Activated CD4-positive, alpha-beta T cell treated with anti-CD3 and anti-CD28 coated beads for 1 hour (primary cell): ENCODE measurements around the gene SOCS7.

ENCODE experiments used
- DNase-seq: peaks from one replicate; pipeline ENCODE4 v3.0.0-alpha.2; 2020

Gene SOCS7, protein sequence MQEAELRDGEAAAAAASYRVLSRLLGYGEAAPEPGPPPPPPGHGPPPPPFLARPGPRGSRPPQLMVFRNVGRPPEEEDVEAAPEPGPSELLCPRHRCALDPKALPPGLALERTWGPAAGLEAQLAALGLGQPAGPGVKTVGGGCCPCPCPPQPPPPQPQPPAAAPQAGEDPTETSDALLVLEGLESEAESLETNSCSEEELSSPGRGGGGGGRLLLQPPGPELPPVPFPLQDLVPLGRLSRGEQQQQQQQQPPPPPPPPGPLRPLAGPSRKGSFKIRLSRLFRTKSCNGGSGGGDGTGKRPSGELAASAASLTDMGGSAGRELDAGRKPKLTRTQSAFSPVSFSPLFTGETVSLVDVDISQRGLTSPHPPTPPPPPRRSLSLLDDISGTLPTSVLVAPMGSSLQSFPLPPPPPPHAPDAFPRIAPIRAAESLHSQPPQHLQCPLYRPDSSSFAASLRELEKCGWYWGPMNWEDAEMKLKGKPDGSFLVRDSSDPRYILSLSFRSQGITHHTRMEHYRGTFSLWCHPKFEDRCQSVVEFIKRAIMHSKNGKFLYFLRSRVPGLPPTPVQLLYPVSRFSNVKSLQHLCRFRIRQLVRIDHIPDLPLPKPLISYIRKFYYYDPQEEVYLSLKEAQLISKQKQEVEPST

DNA sequence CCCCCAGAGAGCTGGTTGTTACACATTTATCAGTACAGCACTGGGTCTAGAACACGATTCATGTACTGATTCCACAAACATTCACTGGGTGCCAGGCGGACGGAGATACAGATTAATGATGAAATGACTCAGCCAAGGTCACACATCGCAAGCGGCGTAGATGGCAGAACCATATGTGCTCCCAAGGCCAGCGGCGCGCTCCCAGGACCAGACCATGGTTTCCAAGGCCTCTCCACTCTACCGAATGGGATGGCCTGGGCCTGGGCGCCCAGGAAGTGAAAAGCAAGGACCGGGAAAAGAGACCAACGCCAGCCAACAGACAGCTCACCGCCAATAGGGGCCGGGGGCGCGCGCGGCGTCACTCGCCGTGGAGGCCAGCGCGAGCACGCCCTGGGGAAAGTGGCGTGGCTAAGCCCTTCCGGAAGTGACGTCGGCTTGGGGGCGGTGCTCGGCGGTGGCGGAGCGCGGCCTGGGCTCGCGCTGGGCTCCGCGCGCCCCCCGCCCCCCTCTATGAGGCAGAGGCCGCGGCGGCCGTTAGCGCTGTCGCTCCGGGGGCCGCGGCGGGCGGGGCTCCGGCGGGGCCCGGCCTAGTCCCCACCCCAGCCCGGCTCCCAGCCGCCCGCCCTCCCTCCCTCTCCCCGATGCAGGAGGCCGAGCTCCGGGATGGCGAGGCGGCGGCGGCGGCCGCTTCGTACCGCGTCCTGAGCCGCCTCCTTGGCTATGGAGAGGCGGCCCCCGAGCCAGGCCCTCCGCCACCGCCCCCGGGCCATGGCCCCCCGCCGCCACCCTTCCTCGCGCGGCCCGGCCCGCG lies at the start of gene SOCS7:
Gene SOCS7, plus strand, starts transcription at position 433 of the 811 bp plus-strand sequence. Its CDS starts 209 bp downstream, at position 642.
- DNase-seq: peak; percentile 86

DNA sequence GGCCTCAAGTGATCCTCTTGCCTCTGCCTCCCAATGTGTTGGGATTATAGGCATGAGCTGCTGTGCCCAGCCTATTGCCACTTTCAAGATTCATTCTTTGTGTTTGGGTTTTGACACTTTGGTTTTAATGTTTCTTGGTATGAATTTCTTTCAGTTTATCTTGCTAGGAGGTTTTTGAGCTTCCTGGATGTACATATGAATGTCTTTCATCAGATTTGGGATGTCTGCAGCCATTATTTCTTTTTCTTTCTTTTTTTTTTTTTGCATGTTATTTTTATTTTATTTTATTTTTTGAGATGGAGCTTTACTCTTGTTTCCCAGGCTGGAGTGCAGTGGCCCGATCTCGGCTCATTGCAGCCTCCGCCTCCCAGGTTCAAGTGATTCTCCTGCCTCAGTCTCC lies 36.1 kb upstream of the SOCS7 start:
- no peak for DNase-seq

DNA sequence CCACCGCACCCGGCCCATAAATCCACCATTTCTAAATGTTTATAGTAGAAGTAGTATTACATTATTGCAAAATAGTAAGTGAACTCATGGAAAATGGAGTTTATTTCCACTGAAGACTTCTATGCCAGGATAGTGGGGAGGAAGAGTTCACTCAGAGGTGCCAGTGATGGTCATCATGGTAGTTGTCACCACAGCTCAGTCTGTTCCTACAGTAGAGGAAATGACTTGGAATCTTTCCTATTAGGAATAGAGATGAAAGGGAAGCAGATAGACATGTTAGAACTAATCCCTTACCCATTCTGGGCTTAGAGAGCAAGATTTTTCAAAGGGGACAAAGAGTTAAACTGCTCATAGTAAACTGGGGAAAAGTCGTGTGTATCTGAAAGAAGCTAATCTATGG lies 34.6 kb upstream of the SOCS7 start:
- DNase-seq: no peak

DNA sequence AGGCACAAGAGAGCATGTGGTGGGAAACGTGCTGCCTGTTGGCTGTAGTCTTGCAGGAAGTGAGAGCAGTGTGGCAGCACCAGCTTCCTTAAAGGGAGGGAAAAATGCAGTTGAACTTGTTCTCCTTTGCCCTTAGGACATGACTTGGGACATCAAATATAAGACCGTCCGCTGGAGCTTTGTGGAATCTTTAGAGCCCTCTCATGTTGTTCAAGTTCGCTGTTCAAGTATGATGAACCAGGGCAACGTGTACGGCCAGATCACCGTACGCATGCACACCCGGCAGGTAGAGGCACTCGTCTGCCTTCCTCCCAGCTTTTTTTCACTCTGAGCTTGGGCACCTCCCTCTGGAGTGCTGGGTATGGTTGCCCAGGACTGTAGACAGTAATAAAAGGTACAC lies 31.2 kb upstream of the SOCS7 start:
- no peak for DNase-seq

DNA sequence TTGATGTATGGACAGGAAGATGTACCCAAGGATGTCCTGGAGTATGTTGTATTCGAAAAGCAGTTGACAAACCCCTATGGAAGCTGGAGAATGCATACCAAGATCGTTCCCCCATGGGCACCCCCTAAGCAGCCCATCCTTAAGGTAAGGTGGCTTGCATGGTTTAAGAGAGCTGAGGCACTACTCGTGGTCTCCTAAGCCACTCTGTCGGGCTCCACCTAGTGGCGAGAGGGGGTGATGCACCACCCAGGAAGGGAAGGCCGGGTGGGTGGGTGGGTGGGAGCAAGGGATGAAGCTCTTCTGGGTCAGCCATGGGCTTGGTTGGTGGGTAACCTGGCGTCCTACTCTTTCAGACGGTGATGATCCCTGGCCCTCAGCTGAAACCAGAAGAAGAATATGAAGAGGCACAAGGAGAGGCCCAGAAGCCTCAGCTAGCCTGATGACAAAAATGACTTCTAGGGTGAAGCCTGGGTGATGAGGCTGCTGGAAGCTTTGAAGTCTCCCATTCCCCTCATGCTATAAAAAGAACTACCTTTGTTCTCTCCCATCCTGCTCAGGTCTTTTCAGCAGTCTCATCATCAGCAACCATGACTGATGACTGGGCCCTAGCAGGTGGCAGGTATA lies 29.4 kb upstream of the SOCS7 start:
- peak; percentile 60 for DNase-seq

DNA sequence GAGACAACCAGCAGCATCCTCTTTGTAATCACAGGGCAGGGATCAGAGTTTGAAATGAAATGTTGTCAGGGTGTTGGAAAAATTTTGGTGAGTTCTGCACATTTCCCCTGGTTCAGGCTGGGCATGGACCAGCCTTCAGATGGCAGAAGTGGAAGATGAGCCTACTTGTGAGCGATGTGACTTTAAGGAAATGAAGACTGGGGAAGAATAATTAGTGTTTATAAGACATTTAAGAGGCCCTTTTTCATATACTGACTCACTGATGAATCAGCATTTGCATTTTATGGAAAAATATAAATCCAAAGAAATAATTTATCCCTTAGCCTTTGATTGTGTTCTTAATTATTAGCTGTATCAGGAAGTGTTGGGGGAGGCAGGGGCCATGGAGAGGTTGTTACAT lies 28.7 kb upstream of the SOCS7 start:
- no peak for DNase-seq

DNA sequence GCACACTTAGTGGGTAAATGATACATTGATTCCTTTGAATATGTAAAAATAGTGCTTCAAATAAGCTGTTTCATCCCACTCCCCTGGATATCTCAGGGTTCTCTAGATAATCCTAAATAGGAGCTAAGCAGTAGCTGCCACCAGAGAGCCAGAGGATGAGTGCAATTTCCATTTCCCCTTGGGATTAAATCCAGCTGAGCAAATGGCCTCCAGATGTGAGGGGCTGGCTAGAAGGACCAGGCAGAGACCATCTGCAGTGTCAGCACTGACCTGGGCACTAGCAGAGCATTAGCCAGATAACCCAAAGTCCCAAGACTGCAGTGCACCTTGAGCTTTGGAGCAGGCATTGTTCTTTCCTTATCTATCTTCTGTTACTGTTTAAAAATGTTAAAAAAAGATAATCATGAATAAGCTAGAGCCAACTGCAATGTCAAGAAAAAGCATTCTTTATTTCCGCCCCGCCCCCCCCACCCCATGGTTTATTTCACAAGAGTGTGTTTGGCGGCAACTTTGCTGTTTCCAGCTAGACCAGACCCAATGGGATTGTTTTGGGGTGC lies 27.4 kb upstream of the SOCS7 start:
- DNase-seq: no peak

DNA sequence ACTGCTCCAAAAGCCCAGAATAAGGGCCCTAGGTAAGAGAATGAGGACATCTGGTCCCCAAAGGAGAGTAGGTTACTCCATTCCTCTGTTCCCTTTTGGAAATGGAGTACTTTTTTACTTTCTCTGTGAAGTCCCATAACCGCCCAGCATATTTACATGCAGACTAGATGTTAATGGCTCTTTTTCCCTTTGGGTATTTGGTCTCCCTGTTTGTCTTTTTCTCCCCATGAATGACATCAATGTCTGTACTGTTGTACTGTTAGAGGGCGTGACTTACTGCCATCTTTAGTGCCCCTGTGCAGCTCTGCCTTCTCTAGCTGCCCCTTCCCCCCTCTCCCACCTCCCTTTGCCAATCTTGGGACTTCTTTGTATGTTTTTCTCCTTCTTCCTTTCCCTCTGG lies 26.9 kb upstream of the SOCS7 start:
- DNase-seq: no peak

DNA sequence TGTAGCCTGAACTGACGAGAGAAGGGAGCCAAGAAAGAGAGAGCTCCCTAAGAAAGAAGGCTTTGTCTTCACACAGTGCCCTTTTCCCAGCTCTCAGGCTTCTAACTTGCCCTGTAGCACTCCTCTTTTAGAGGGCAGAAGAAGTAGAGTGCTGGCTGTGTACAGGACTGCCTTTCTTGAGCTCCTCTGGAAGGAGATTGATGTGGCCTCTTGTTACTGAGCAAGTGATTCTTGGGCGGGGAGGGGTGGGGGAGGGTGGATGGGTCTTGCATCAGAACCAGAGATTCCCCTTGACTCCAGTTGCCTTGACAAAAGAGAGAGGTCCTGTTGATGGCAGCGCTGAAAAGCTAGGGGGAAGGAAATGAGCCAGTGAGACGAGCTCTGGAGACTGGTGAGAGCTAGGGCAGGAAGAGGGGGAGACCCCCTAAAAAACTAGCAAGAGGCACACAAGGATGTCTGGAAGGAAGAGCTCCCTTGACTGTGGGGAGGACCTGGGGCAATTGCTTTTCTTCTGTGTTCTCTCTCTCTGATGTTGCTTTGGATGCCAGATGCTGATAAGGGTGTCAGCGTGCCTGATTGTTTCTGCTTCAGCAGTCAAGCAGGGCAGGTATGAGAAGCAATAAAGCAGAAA lies 26.3 kb upstream of the SOCS7 start:
- DNase-seq: no peak

DNA sequence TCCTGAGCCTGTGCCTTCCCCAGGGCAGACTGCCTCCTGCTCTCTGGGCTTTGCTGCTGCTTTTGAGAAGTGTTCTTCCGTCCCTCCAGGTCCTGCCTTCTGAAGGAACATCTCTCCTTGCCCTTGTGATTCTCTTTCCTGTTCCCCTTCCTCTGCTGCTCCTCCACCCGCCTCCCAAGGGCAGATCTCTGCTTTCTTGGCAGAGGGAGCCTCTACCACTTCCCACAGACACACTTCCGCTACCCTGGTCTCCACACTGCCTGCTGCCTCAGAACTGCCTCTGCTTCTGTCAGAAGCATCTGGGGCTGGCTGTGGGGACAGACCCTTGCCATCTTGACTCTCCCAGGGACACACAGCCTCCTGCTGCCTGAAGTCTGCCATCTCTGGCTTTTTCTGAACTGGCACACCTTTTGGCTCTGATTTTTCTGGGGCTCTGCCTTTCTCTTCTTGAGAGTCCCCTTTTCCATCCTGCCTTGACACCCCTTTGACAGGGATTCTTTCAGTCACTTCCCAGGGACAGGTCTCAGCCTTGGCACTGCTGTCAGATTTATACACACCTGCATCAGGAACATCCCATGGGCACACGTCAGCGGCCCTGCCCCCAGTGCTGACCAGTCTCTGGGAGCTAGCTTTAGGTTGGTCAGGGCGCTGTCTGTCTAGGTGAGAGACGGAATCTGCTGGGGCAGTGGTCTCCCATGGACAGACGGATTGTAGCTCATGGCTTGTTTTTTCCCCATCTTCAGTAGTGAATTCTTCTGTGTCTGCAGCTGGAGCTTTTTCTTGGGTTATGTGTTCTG lies 24.4 kb upstream of the SOCS7 start:
- DNase-seq: no peak

DNA sequence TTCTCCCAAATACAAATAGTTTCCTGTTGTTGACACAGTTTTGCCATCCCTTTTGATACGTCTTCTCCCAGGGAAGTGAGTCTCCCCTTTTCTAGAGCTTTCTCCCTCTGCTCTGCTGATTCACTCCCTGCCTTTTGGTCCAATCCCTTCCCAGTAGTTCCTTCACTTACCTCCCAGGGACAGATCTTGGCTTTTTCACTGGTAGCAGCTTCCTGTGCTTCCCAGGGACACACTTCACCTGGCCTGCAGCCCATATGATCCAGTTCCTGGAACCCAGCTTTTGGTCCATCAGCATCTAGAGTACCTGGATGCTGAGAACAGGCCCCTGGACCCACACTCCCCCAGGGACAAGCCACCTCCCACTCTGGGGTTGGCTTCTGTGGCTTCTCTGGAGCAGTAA lies 23.7 kb upstream of the SOCS7 start:
- no peak for DNase-seq

DNA sequence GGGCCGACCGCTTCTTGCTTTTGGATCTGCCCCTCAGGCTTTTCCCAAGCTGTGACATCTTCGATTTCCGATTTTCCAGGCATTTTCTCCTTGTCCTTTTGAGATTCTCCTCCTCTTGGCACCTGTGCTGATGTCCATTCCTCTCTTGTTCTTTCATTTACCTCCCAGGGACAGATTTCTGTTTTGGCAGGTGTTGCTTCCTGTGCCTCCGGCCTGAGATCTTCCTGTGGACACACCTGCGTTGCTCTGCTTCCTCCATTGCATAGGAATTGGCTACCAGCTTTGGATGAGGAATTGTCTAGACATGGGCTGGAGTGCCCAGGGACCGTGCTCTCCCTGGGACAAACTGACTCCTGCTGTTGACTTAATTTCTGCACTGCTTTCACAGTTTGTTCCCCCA lies 23.0 kb upstream of the SOCS7 start:
- DNase-seq: no peak

DNA sequence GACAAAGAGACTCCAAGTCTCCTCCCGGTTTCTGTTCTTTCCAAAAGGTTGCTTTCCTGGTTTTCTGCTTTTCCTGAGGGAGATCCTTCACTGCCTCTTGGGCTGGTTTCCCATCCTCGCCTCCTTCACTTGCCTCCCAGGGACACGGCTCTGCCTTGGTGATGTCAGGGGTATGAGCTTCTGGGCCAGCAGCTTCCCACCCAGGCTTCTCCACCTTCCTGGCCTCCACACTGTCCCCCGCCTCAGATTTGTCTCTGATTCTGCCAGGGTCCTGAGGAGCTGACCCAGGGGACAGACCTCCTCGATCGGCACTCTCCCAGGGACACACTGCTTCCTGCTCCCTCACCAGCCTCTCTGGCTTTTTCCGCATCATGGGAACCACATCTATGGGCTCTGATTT lies 22.4 kb upstream of the SOCS7 start:
- no peak for DNase-seq

DNA sequence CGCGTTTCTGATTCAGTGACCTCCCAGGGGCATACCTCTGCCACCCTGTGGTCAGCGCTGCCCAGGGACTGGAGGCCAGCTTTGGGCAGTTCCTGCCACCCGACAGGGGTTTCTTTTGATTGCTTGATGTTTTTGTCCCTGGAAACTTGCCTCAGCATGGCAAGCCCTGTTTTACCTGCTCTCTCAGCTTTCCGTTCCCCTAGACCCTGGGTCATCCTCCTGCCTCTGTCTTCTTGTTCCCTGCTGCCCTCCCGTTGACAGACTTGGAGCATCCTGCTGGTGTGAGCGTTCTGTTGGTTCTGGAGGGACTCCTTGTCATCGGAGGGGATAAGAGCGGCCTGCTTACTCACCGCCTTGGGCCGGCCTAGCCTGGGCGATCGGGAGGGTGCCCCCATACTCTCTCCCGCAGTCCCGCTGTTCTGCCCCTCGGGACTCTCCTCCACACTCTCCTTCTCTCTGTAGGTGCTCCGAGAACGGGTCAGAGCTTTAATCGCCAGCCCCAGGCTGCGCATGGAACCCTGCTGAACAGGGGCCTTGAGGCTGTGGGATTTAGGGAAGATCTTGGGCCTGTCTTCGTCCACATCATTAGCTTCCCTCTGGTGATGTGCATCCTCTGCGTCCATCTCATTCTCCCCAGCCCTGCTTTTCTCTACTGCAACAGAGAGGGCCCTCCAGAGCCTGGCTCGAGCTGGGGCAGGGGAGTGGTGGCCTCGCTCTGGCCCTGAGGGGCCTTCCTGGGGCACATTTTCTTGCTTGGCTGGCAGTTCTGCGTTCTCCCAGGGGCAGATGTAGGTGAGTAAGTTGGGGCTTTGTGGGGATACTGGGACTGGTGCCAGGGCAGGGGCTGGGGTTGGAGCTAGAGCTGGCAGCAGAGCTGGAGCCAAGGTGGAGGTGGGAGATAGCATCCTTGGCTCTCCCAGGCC lies 21.6 kb upstream of the SOCS7 start:
- no peak for DNase-seq

DNA sequence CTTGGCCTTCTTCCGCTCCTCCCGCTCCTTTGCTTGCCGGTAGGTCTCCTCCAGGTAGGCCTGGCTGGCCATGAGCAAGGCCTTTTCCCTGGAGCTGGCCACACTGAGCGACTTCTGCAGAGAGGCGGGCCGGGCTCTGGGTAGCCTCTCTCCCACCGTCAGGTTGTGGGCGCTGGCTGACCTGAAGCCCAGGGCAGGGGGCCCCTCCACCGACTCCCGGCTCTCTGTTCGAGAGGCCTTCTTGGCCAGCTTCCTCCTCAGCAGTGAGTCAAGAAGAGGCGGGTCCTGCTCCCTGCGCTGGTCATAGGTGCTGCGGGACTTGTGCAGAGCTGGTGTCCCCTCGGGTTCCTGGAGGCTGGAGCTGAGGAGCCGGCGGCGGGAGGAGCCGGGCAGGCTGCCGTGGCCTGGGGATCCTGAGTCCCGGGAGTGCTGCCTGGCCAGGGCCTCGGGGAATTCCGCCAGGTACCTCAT lies 20.7 kb upstream of the SOCS7 start:
- DNase-seq: no peak

DNA sequence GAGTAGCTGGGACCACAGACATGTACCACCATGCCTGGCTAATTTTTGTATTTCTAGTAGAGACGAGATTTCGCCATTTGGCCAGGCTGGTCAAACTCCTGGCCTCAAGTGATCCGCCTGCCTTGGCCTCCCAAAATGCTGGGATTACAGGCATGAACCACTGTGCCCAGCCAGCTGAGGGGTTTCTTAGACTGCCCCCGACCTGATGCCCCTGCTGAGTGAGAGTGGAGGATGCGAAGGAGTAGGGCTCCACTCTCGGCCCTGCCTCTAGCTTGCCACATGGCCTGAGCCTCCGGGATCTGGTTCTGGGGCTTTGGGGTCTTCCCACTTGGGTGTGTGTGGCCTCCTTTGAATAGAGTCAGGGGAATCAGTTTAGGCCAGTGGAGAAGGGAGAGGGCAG lies 18.9 kb upstream of the SOCS7 start:
- no peak for DNase-seq

DNA sequence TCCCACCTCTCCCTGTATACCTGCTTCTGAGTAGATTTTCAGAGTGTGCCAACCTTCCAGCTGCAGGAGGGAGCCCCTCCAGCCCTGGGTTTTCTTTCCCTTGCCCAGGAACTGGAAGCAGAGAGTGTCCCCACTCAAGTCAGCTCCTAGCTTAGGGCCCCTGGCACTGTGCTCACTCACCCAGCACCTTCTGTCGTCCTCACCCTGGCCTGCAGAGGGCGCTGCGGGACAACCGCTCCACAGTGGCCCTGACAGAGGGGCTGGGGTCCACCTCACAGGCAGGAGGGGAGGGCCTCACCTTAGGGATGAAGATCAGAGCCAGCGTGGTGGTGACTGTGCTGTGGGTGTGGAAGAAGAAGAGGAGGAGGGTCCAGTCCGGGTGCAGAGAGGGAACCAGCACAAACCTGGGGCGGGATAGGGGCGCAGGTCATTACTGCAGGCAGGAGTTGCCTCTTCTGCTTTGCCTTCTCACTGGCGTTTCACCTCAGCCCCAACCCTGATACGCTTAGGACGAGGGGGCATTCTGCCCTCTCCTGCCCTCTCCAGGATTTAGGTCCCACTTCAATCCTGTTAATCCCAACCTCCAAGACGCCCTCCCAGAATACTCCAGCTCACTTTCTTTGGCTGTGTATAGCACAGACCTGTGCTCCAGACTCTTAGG lies 17.9 kb upstream of the SOCS7 start:
- no peak for DNase-seq

DNA sequence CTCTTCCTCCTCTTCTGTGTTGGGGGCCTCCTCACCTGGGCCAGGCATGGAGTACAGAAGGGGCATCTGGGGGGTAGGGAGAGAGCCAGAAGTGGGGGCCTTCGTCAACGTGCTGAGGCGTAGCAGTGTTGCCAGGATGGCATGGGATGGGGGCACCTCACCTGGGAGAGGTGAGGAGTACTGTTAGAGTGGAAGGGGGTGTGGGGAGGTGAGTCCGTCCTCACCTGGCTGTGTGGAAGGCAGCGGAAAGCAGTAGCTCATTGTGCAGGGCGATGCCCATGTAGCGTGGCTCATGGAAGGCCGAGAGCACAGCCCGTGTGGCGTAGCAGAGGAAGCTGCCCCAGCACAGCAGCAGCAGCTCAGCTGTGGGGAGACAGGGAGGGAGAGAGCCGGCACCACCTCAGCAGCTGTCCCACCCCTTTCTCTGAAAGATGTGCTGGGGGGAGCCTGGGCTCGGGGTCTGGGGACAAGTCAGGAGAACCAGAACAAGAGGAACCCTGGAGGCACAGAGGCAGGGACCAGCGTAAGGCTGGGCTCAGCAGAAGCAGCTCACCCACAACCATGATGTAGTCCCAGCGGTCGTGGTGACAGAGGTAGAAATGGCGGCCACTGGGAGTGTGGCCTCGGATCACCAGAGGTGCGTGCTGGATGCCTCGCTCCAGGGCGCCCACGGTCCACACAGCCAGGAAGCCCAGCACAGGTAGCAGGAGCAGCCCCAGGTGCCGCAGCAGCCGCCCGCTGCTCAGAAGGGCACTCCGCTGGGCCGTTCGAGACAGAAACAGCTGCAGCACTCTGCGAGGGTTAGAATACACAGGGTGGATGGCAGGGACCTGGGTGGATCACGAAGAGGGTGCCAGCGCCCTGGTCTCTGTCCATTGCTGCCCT lies 16.9 kb upstream of the SOCS7 start:
- no peak for DNase-seq

DNA sequence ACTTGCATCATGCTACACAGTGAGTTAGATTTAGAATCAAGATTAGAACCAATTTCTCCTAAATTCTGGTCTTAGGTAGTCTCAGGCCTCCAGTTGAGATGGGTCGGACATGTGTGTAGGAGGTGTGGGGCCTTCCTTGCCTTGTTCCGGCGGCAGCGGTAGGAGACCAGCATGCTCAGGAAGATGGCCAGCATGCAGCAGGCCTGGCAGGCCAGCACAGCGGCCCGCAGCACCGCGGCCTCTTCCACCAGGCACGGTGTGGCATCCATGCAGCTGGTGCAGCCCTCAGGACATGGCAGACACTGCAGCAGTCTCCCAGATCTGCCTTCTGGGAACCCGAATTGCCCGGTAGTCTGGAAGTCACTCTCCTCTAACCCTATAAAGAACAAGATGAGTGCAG lies 14.8 kb upstream of the SOCS7 start:
- DNase-seq: no peak
